Measurements from ENCODE around the gene STYXL1. TPM values are rescaled to one million over a fixed set of nuclear protein-coding genes. Genes with fewer than 3 reads are reported as not detected.

The STYXL1 gene
- total RNA-seq, 1 donor from 2014 or later: 32.5 TPM

DNA sequence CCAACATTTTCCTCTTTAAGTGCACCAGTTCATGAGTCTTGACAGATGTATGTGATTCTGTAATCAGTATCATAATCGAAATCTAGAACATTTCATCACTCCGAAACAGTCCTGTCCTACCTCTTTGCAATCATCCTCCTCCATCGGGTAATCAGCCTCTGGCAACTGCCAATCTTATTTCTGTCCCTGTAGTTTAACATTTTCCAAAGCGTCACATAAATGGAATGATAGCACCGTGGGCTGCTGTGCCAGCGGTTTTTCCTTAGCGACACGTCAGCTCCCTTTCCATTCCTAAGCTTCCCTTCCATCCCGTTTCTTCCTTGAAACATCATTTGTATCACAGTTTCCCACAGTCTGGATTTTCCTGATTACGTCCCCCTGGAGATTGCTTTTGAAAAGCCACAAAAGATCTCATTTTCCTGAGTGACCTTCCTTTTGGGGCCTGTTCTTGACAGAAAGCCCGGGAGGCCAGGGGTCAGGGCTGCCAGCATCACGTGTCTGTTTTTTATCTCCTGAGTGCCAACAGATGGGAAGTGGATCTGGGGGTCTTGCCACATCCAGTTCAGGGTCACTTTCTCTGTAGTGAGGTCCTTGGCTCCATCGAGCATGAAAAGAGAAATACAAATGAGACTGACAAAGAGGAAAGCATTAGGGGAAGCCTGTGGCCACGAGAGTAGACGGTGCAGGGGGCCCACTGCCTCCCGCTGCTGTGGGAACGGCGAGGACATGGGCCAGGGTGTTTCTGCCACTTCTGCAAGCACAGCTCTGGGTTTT lies 85.0 kb downstream of the STYXL1 start:
- TF ChIP-seq, protein P1, sequence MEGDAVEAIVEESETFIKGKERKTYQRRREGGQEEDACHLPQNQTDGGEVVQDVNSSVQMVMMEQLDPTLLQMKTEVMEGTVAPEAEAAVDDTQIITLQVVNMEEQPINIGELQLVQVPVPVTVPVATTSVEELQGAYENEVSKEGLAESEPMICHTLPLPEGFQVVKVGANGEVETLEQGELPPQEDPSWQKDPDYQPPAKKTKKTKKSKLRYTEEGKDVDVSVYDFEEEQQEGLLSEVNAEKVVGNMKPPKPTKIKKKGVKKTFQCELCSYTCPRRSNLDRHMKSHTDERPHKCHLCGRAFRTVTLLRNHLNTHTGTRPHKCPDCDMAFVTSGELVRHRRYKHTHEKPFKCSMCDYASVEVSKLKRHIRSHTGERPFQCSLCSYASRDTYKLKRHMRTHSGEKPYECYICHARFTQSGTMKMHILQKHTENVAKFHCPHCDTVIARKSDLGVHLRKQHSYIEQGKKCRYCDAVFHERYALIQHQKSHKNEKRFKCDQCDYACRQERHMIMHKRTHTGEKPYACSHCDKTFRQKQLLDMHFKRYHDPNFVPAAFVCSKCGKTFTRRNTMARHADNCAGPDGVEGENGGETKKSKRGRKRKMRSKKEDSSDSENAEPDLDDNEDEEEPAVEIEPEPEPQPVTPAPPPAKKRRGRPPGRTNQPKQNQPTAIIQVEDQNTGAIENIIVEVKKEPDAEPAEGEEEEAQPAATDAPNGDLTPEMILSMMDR (IDR thresholded peaks at IDR 0.05): no peak
- Mint-ChIP-seq H3K27me3 (ENCODE audit: unreplicated experiment) (no peaks in the 10 kb centered on the region), H3K9me3 (ENCODE audit: unreplicated experiment) (no peaks in the 10 kb centered on the region), H3K4me3 (ENCODE audit: unreplicated experiment) (no peak overlapping the region), H3K36me3 (ENCODE audit: unreplicated experiment) (peaks cover 11% of the 10 kb centered on the region), H3K27ac (ENCODE audit: unreplicated experiment) (peak overlapping the region; percentile 85), H3K4me1 (ENCODE audit: unreplicated experiment) (peaks cover 18% of the 10 kb centered on the region)
- DNase-seq (ENCODE audit: extremely low spot score, unreplicated experiment): no peak

DNA sequence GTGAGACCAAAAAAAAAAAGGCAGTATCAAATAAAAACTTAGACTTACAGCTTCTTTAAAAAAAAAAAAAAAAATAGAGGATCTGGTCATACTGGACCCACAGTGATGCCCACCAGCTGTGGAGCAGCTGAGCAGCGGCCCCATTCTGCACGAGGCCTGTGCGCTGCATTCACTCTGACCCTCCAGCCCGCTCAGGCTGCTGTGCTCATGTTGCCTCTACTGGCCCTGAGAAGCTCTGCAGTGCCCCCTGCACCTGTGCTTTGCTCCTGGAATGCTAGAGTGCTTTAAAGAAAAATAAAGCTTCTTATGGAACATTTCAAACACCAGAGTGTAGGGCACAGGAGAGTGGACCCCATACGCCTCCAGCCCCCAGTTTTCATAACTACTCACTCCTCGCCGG lies 86.6 kb downstream of the STYXL1 start:
- peaks cover 11% of the 10 kb centered on the region for H3K36me3 Mint-ChIP-seq (ENCODE audit: unreplicated experiment)
- DNase-seq (ENCODE audit: extremely low spot score, unreplicated experiment): no peak
- TF ChIP-seq, protein P1 (IDR thresholded peaks at IDR 0.05): no peak
- peaks cover 27% of the 10 kb centered on the region for H3K4me1 Mint-ChIP-seq (ENCODE audit: unreplicated experiment)
- H3K27me3 Mint-ChIP-seq (ENCODE audit: unreplicated experiment): no peaks in the 10 kb centered on the region
- H3K27ac Mint-ChIP-seq (ENCODE audit: unreplicated experiment): no peak overlapping the region
- no peak overlapping the region for H3K4me3 Mint-ChIP-seq (ENCODE audit: unreplicated experiment)
- no peaks in the 10 kb centered on the region for H3K9me3 Mint-ChIP-seq (ENCODE audit: unreplicated experiment)

DNA sequence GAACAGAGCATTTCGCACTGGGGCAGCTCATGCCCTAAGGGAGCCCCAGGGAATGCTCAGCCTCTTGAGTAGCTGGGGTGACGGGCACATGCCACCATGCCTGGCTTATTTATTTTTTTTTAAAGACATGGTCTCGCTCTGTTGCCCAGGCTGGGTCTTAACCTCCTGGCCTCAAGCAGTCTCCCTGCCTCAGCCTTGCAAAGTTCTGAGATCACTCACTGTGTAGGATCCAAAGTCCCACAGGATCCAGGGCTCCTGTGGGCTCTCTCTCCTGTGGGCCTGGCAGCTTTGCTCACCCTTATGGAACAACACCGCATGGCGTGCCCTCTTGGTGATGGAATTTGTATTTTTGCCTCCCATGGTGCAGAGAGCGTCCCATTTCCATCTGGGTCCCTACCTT lies 87.4 kb downstream of the STYXL1 start:
- Mint-ChIP-seq H3K4me3 (ENCODE audit: unreplicated experiment) (no peak overlapping the region), H3K36me3 (ENCODE audit: unreplicated experiment) (peaks cover 15% of the 10 kb centered on the region), H3K27ac (ENCODE audit: unreplicated experiment) (no peak overlapping the region), H3K27me3 (ENCODE audit: unreplicated experiment) (no peaks in the 10 kb centered on the region), H3K9me3 (ENCODE audit: unreplicated experiment) (no peaks in the 10 kb centered on the region), H3K4me1 (ENCODE audit: unreplicated experiment) (peaks cover 29% of the 10 kb centered on the region)
- DNase-seq (ENCODE audit: extremely low spot score, unreplicated experiment): no peak
- TF ChIP-seq, protein P1 (IDR thresholded peaks at IDR 0.05): no peak

DNA sequence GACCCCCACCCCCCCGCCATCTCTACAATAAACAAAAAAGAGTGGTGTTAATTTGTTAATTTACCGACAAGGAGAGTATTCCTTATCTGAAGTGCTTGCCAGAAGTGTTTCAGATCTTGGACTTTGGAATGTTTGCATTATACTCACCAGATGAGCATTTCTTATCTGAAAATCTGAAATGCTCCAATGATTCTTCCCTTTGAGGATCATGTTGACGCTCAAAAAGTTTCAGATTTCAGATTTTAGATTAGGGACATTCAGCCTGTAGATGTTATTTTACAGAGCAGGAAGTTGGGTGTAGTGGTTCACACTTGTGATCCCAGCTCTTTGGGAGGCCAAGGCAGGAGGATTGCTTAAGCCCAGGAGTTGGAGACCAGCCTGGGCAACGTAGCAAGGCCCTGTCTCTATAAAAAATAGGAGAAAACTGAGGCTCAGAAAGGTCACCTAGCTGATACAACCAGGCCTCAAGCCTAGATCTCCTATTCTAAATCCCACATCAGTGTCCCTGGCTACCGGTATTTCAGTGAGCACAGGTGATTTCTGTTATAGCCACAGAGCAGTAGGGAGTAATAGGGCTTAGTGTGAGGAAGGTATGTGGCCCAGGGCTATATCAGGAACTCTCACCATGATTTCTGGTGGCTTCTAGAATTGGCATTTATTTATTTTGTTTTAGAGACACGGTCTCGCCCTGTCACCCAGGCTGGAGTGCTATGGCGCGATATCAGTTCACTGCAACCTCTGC lies 88.8 kb downstream of the STYXL1 start:
- DNase-seq (ENCODE audit: extremely low spot score, unreplicated experiment): no peak
- no peak overlapping the region for H3K4me3 Mint-ChIP-seq (ENCODE audit: unreplicated experiment)
- peaks cover 13% of the 10 kb centered on the region for H3K36me3 Mint-ChIP-seq (ENCODE audit: unreplicated experiment)
- peaks cover 29% of the 10 kb centered on the region for H3K4me1 Mint-ChIP-seq (ENCODE audit: unreplicated experiment)
- no peaks in the 10 kb centered on the region for H3K27me3 Mint-ChIP-seq (ENCODE audit: unreplicated experiment)
- TF ChIP-seq, protein P1 (IDR thresholded peaks at IDR 0.05): no peak
- no peak overlapping the region for H3K27ac Mint-ChIP-seq (ENCODE audit: unreplicated experiment)
- no peaks in the 10 kb centered on the region for H3K9me3 Mint-ChIP-seq (ENCODE audit: unreplicated experiment)

All from osteocyte (in vitro differentiated cells).